Cardiac muscle cell (in vitro differentiated cells and primary cell): ENCODE results near the gene CGNL1. TPM values are rescaled to one million over a fixed set of nuclear protein-coding genes. Genes with fewer than 3 reads are reported as not detected.

Experiments
- DNase-seq, 2 donors: peaks; one replicate each; pipeline versions ENCODE4 v3.0.0 to v3.0.0-alpha.2; 2010 to 2017; ENCODE audit warnings: low read depth in 1 of 2, low spot score in 1 of 2
- H3K27ac ChIP-seq: fragments of 200-600 bp; sonication (generic); 2 replicates; pipeline ENCODE4 v1.5.1; 2016
- H3K27me3 ChIP-seq: fragments of 200-600 bp; sonication (generic); 2 replicates; pipeline ENCODE4 v1.6.0; 2016; ENCODE audit warnings: control low read depth
- H3K36me3 ChIP-seq: fragments of 200-600 bp; sonication (generic); 2 replicates; pipeline ENCODE4 v1.5.1; 2016; ENCODE audit warnings: control low read depth
- H3K4me1 ChIP-seq: fragments of 200-600 bp; sonication (generic); 2 replicates; pipeline ENCODE4 v1.8.1; 2017; ENCODE audit warnings: low read depth, mild to moderate bottlenecking, mixed run types
- H3K4me3 ChIP-seq: fragments of 200-600 bp; sonication (generic); 2 replicates; pipeline ENCODE4 v1.5.1; 2016; ENCODE audit warnings: mild to moderate bottlenecking
- H3K9me3 ChIP-seq: fragments of 200-600 bp; sonication (generic); 2 replicates; pipeline ENCODE4 v1.5.1; 2017; ENCODE audit warnings: low read depth, mild to moderate bottlenecking, control low read depth
- CTCF ChIP-seq: IDR thresholded peaks from 2 replicates; pipeline ENCODE4 v1.5.1; 2012; ENCODE audit warnings: low read depth, mild to moderate bottlenecking, low read length
- polyA plus RNA-seq: library from polyadenylated mRNA; unstranded; fragments of >200 nt; fragmentation: Nextera tagmentation; extraction: Ambion mirVana; gene quantifications from 2 replicates; pipeline ENCODE4 v1.2.1, GENCODE V29; 2016
- total RNA-seq: library from RNA; depleted of rRNA; stranded (reverse); fragments of >200 nt; gene quantifications from 2 replicates; pipeline ENCODE4 v1.2.3, GENCODE V29; 2016

Gene CGNL1
- total and polyA plus RNA-seq, 2 experiments from 2014 or later = 62.9 to 134 TPM

GRCh38 chr15:57551715-57552677 is 175.7 kb downstream of the CGNL1 start:
- H3K27ac ChIP-seq = peak overlapping the region; percentile 97
- H3K9me3 ChIP-seq = no peaks in the 10 kb centered on the region
- no peaks in the 10 kb centered on the region for H3K27me3 ChIP-seq
- H3K4me1 ChIP-seq = peaks cover 48% of the 10 kb centered on the region
- H3K4me3 ChIP-seq = no peak overlapping the region
- H3K36me3 ChIP-seq = peaks cover 32% of the 10 kb centered on the region
- peak; percentile 72 to 89 for DNase-seq
- no peak for TF ChIP-seq CTCF

DNA sequence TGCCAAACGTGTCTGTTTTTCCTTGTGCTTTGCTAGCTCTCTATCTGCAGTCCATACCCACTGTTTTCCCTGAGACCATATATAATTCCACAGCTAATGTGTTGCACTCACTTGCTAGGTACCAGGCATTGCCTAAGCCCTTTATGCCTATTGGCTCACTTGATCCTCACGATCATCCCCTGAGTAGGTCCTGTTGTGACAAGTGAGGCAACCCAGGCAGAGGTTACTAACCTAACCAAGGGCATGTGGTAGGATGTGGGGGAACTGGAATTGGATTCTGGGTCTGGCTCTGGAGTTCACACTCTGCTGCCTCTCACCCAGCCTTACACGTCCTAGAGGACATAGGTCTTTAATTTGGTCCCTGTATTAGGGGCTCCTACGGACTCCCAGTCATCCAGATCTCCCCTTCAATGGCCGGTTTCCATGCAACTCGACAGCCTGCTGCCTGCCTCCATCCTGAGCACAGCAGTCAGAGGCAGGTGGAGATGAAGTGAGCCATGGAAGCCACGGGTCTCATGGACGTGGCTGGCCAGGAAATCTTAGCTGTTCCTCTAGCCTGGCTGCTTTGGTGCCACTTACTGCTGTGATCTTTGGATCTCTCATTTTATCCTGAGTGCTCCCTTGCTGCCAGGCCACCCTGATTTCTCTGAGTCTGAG is 176.5 kb downstream of the CGNL1 start:
- DNase-seq = no peak
- Histone ChIP-seq H3K9me3 (no peaks in the 10 kb centered on the region), H3K4me1 (peaks cover 47% of the 10 kb centered on the region), H3K4me3 (no peak overlapping the region), H3K27ac (peak overlapping the region; percentile 97), H3K36me3 (peaks cover 24% of the 10 kb centered on the region), H3K27me3 (no peaks in the 10 kb centered on the region)
- no peak for TF ChIP-seq CTCF

GRCh38 chr15:57553526-57553925 is 177.2 kb downstream of the CGNL1 start:
- Histone ChIP-seq H3K4me3 (no peak overlapping the region), H3K9me3 (no peaks in the 10 kb centered on the region), H3K4me1 (peaks cover 47% of the 10 kb centered on the region), H3K36me3 (peaks cover 17% of the 10 kb centered on the region), H3K27me3 (no peaks in the 10 kb centered on the region), H3K27ac (peak overlapping the region; percentile 97)
- TF ChIP-seq CTCF = no peak
- DNase-seq = no peak

DNA sequence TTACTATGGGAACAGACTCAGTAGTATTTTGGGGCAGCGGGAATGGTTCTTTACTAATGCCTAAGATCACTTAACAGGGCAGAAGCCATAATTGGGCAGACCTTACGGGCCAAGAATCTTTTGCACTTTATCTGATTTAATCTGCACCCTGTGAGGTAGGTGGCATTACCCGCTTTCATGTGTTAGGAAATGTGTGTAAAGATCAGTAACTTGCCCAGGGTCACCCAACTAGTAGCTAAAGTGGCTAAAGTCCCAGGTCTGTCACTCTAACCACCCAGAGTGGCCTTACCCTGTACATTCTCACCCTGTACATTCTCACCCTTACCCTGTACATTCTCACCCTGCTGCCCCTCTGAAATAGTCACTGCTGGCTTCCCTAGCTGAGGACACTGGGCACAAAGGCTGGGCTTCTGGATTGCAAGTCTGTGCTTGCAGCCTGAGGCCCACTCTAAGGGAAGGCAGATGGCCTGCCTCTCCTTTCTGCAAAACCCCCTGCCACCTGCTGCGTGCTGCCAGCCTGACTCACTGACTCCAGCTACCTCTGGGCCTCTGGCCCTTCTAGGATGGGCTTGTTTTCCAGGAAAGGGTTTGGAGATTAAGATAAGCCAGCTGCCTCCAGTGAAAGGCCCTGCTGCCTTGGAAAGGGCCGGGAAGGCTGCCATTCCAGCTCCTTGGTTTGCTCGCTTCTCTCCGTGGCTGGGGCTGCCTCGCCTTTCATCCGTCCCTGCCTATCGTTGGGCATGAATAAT is 177.9 kb downstream of the CGNL1 start:
- H3K4me1 ChIP-seq = peaks cover 47% of the 10 kb centered on the region
- peak in 1 of 2 donors; percentile 50 for DNase-seq
- H3K27me3 ChIP-seq = no peaks in the 10 kb centered on the region
- H3K4me3 ChIP-seq = no peak overlapping the region
- H3K36me3 ChIP-seq = peaks cover 14% of the 10 kb centered on the region
- no peaks in the 10 kb centered on the region for H3K9me3 ChIP-seq
- H3K27ac ChIP-seq = peak overlapping the region; percentile 97
- TF ChIP-seq CTCF = no peak

DNA sequence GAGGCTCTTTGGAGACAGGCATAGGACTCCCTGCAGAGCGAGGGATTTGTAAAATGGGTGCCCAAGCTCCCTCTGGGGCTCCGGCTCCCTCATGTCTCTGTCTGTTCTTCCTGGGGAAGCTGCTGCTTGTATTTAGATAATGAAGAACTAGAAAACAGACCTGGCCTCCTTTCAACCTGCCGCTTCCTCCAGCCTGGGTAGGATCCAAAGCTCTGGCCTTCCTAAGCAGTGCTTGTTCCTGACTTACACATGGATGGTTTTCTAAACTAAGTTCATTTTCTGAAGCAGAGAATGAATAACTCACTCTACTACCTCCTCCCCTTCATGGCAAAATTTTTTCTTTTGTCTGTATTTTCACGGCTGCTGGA is 178.5 kb downstream of the CGNL1 start:
- no peak for TF ChIP-seq CTCF
- Histone ChIP-seq H3K27ac (peak overlapping the region; percentile 97), H3K4me1 (peaks cover 44% of the 10 kb centered on the region), H3K9me3 (no peaks in the 10 kb centered on the region), H3K4me3 (no peak overlapping the region), H3K27me3 (no peaks in the 10 kb centered on the region), H3K36me3 (peaks cover 14% of the 10 kb centered on the region)
- DNase-seq = no peak
